ENCODE measurements around the gene DRD2.

DRD2 gene

DNA sequence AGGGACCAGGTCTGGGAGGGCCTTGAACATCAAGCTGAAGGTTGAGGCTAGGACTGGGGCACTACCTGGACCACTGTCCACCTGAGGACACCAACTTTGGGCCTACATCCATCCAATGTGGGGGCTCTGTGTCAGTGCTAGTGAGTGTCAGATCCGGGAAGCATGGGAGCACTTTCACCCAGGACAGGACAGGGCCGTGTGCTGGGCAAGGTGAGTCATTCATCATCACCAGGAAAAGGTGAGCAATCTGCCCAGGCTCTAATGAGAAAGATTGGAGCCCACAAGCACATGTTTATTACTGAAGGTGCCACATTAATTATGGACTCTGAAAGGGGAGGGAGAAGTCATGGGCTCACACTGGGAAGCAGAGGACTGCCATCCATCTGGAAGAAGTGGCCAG lies 39.7 kb upstream of the DRD2 start:
- H3K4me3 ChIP-seq (replicated peaks; ENCODE audit: low read depth, low read length) = no peak overlapping the region
- TF ChIP-seq, protein P1, sequence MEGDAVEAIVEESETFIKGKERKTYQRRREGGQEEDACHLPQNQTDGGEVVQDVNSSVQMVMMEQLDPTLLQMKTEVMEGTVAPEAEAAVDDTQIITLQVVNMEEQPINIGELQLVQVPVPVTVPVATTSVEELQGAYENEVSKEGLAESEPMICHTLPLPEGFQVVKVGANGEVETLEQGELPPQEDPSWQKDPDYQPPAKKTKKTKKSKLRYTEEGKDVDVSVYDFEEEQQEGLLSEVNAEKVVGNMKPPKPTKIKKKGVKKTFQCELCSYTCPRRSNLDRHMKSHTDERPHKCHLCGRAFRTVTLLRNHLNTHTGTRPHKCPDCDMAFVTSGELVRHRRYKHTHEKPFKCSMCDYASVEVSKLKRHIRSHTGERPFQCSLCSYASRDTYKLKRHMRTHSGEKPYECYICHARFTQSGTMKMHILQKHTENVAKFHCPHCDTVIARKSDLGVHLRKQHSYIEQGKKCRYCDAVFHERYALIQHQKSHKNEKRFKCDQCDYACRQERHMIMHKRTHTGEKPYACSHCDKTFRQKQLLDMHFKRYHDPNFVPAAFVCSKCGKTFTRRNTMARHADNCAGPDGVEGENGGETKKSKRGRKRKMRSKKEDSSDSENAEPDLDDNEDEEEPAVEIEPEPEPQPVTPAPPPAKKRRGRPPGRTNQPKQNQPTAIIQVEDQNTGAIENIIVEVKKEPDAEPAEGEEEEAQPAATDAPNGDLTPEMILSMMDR (IDR thresholded peaks at IDR 0.05; ENCODE audit: low read depth, low read length, missing control alignments) = no peak

DNA sequence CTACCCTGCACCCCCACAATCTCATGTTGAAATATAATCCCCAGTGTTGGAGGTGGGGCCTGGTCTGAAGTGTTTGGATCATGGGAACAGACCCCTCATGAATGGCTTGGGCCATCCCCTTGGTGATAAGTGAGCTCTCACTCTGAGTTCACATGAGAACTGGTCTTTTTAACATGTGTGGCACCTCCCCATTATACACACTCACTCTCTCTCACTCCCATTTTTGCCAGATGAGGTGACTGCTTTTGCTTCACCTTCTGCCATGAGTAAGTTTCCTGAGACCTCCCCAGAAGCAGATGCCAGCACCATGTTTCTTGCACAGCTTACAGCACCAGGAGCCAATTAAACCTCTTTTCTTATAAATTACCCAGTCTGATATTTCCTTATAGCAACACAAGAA lies 32.1 kb upstream of the DRD2 start:
- DNase-seq (ENCODE audit: extremely low read depth, low read depth) = no peak
- no peak overlapping the region for H3K4me3 ChIP-seq (replicated peaks; ENCODE audit: low read depth, low read length)
- TF ChIP-seq, protein P1 (IDR thresholded peaks at IDR 0.05; ENCODE audit: low read depth, low read length, missing control alignments) = no peak

More for the DNA sequence above, 39.7 kb upstream of the DRD2 start:
- no peak for DNase-seq (ENCODE audit: extremely low read depth, low read depth)

DNA sequence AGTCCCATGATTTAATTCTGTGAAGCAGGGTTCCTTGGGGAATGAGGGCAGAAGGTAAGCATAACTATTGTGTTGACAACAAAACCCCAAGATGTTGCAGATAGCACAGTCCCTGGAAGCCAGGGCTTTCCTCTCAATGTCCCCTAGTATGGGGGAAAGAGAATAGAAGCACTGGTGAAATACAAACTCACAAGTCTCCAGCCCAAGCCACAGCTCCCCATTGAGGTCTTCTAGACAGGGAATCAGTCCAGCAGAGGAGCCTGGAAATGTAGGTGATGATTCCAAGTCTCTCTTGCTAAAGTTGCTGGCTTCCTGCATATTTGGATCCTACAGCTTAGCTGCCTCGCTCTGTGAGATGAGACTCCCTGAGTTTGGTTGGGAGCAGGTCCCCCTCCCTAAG lies 31.7 kb upstream of the DRD2 start:
- H3K4me3 ChIP-seq (replicated peaks; ENCODE audit: low read depth, low read length) = no peak overlapping the region
- TF ChIP-seq, protein P1 (IDR thresholded peaks at IDR 0.05; ENCODE audit: low read depth, low read length, missing control alignments) = no peak
- no peak for DNase-seq (ENCODE audit: extremely low read depth, low read depth)

DNA sequence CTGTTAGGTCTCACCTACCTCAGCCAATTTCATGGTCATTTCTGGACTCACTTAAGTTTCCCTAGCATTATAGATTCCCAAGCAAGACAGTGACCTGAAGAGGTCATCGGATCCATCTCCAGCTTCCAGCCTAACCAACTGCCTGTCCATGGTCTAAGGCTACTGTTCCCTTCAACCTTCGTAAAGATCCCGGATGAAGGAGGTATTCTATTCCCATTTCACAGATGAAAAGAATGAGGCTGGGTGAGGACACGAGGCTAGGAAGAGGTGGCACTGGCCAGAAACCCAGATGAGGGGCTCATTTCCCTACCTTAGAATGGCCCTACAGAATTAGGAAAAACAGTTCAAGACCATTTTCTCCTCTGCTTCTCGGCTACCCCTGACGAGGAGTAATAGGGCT lies 31.3 kb upstream of the DRD2 start:
- TF ChIP-seq, protein P1 (IDR thresholded peaks at IDR 0.05; ENCODE audit: low read depth, low read length, missing control alignments) = no peak
- H3K4me3 ChIP-seq (replicated peaks; ENCODE audit: low read depth, low read length) = no peak overlapping the region
- no peak for DNase-seq (ENCODE audit: extremely low read depth, low read depth)

DNA sequence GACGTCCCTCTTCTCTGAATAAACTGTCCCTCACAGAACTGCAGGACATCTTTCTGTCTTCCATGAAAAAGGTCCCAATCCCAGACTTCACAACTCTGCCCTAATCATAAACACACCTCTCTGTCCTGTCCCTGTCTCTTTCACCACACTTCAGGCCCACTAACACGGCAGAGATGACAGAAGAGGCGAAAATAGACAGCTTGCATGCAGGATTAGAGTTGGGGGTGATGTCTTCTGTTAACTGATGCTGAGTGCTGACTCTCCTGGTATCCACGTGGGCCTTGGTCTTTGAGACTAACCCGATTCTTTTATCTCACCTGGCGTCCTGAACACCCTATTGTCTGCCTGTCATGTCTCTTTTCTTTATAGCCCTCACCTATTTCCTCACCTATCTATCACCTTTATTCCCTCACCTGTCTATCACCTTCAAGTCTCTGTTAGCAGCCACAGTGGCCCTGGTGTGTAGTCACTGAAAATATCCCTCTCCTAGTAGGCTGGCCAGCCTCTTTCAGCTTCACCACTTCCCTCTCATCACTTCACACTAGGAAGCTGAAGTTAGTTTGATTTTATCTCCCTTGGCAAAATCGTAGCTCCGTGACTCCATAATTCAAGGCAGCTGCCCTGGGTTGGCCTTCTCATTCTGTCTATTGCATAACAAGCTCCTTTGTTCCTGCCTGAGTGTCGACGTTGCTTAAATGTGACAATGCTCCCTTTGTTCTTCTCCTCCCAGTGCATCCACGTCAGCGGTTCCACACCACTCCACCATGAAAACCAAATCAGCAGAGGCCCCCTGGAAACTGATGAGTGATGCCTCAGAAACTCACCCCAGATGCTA lies 30.6 kb upstream of the DRD2 start:
- H3K4me3 ChIP-seq (replicated peaks; ENCODE audit: low read depth, low read length) = no peak overlapping the region
- peak; percentile 14 for DNase-seq (ENCODE audit: extremely low read depth, low read depth)
- TF ChIP-seq, protein P1 (IDR thresholded peaks at IDR 0.05; ENCODE audit: low read depth, low read length, missing control alignments) = no peak

DNA sequence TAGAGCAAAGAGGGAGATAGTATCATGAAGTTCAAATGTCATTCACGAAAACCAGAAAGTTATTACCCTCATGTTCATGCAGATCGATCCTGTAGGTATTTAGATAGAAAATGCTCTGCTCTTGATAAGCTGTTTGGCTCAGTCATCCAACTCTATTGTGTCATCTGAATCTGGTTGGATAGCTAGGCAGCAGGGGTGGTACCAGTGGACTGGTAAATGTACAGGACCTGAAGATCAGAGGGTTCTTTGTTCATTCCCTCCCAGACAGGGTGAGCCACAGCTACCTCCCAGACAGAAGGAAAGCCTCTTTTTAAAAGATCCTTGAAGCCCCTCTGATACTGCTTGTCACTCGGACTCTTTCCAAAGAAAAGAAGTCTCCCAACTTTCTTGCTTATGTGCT lies 29.8 kb upstream of the DRD2 start:
- no peak overlapping the region for H3K4me3 ChIP-seq (replicated peaks; ENCODE audit: low read depth, low read length)
- TF ChIP-seq, protein P1 (IDR thresholded peaks at IDR 0.05; ENCODE audit: low read depth, low read length, missing control alignments) = no peak
- no peak for DNase-seq (ENCODE audit: extremely low read depth, low read depth)

Measured in HFF-Myc (cell line).